ENCODE results near the gene GAK.

The GAK gene

GRCh38 chr4:850323-850945, 81.7 kb downstream of the GAK start:
- DNase-seq (ENCODE audit: low spot score) = no peak
- TF ChIP-seq CTCF (IDR thresholded peaks at IDR 0.05; ENCODE audit: extremely low read depth, missing control alignments) = no peak

- TF ChIP-seq CTCF (IDR thresholded peaks at IDR 0.05; ENCODE audit: extremely low read depth, missing control alignments) = no peak
- DNase-seq (ENCODE audit: low spot score) = no peak
Observed at GRCh38 chr4:849478-850175, 82.5 kb downstream of the GAK start.

- DNase-seq (ENCODE audit: low spot score) = no peak
- no peak for TF ChIP-seq CTCF (IDR thresholded peaks at IDR 0.05; ENCODE audit: extremely low read depth, missing control alignments)
Observed at GRCh38 chr4:848803-849477, 83.2 kb downstream of the GAK start.

- DNase-seq (ENCODE audit: low spot score) = no peak
- no peak for TF ChIP-seq CTCF (IDR thresholded peaks at IDR 0.05; ENCODE audit: extremely low read depth, missing control alignments)
Observed at GRCh38 chr4:848307-848691, 83.8 kb downstream of the GAK start.

DNA sequence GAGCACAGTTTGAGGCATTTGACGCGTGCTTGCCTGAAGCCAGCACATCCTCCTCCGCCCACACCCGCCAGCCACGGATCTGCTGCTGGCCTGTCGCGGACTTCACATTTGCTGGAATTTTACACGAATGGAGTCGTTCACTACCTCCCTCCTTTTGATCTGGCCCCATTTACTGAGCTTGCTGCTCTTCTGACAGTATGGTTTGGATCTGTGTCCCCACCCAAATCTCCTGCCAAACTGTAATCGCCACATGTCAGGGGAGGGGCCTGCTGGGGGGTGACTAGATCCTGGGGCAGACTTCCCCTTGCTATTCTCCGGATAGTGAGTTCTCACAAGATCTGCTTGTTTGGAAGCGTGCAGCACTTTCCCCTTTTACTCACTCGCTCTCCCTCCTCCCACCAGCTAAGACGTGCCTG, 86.3 kb downstream of the GAK start:
- no peak for DNase-seq (ENCODE audit: low spot score)
- TF ChIP-seq CTCF (IDR thresholded peaks at IDR 0.05; ENCODE audit: extremely low read depth, missing control alignments) = no peak

DNA sequence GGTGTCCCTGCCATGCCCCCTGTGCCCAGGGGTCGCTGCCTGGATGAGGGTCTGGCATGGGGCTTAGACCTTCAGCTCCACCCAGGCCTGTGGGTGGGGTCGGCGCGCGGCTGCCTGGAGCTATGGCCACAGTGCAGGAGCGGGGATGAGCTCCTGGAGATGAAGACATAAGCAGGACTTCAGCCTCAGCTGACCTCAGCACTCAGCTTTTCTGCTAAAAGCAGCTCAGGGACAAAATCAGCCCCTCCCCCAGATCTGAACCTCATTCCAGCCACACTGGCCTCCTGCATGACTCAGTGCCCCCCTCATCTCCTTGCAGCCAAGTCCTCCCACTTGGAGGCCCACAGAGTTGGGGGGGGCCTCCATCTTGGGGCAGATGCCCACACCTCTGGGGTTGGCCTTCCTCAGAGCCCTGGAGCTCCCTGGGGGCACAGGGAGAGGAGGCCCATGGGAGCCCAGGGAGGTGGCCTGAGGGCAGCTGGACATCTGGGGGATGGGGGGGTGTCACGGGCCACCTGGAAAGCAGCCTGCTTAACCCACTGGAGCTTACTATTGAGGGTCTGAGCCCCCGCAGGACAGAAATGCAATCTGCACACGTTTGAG, 86.8 kb downstream of the GAK start:
- DNase-seq (ENCODE audit: low spot score) = no peak
- no peak for TF ChIP-seq CTCF (IDR thresholded peaks at IDR 0.05; ENCODE audit: extremely low read depth, missing control alignments)

DNA sequence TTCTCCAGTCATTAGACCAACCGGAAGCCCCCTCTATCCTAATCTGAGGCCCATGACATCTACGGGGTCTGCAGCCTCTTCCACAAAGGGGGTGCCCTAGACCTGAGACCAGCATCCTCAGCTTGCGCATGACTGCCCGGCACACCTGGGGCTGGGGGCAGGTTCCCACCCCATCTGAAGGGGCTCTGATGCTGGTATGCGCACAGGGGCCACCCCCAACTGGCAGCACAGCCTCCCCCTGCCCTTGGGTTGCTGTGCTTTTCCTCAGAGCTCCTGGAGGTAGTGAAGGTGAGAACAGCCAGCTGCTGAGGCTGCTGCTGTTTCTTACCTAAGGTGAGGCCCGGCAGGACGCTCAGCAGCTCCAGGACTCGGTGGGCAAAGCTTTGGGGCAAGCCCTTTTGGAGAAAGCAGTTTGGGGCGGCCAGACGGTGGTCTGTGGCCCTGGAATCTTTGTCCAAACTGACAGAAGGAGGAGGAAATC, 87.3 kb downstream of the GAK start:
- no peak for DNase-seq (ENCODE audit: low spot score)
- no peak for TF ChIP-seq CTCF (IDR thresholded peaks at IDR 0.05; ENCODE audit: extremely low read depth, missing control alignments)
